NCI-H187 treated with DMSO at 0.1 percent for 48 hours (cell line): Measurements from ENCODE around the gene SMYD3.

Source experiments
- DNase-seq: peaks from one replicate; lab custom pipeline; 2025; lab: John Stamatoyannopoulos, UW

The SMYD3 gene

DNA sequence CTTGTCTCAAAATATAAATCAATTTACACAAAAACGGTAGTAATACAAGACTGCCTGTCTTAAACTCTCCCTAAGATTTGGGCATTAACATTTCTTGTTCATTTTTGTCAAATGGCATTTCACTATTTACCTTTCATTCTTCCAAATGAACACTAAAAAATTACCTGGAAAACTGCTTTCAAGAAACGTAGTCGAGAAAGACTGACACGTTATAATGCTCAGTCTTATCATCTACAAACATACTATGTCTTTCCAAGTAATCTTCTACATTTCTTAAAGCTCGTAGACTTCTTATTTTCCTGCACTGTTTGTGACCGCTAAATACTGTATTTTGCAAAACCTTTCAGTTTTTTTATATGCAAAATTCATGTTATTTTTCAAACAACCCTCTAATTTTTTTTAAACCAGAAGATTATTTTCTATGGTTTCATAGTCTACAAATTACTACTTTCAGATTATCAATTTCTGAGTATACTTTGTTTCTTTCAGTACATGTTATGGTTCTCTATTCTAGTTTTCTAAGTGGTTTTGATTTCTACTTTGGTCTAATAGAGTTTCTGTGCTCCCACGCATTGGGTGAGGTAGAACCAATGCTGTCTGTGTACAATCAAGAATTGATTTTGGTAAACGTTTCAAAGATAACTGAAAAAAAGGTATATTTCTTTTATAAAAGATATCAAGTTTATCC, 336.4 kb downstream of the SMYD3 start:
- no peak for DNase-seq

GRCh38 chr1:246169486-246169885, 337.6 kb downstream of the SMYD3 start:
- no peak for DNase-seq

GRCh38 chr1:246169019-246169418, 338.1 kb downstream of the SMYD3 start:
- no peak for DNase-seq

GRCh38 chr1:246166841-246167240, 340.2 kb downstream of the SMYD3 start:
- no peak for DNase-seq

DNA sequence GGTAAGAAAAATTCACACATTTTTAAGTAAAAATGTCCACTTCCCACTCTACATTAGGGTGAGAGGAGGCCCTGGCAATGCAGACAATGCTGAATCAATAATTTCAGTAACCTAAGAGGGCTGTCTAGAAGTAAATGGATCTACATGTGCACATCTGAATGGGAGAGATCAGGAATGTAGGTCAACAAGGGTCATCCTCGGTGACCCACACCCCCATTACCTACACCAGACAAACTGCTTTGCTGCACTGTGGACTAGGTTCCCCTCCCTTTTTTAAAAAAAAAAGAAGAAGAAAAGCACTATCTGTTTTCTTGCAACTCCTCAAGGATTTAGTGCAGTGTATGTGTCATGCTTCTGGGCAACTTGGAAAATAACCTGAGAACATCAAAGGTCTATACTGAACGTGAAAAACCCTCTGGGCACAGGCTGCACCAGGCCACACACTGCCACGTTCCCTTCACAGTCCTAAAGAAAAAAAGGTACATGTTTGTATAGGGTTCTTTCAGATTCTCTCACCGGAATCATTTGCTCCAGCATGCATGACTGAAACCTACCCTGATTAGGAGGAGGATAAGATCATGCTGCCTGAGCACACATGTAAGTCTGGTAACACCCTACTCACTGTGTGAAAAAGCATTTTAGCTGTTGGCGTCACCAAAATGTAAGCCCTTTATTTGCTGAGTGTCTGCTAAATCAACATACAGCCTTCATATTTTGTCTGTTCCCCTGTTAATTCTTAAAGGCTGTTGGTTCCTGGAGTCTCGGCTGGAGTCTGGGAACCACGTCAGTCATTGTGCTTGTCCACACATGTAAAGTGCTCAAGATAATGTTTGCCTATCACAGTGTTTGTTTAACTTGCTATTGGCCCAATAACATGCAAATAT, 341.0 kb downstream of the SMYD3 start:
- no peak for DNase-seq

DNA sequence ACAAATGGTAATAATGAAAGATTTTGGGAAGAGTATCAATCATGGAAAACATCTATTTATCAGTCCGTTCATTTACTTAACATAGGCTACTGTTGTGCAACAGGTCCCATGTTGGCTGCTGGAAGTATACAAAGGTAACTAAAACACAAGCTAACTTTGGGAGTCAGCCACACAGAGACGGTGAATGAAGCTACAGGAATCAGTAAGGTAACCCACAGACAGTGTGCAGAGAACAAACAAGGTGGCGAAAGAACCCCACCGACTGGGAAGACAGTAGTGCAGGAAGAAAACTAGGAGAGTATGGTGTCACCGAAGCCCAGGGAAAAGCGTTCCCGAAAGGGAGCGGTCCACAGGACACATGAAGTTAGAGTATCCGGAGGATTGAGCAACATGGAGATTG, 342.3 kb downstream of the SMYD3 start:
- no peak for DNase-seq

GRCh38 chr1:246162560-246162959, 344.5 kb downstream of the SMYD3 start:
- no peak for DNase-seq

- DNase-seq, result no peak
Measured at GRCh38 chr1:246161626-246162025, 345.5 kb downstream of the SMYD3 start.

- DNase-seq, result peak; percentile 62
Measured at GRCh38 chr1:246160905-246161304, 346.2 kb downstream of the SMYD3 start.

DNA sequence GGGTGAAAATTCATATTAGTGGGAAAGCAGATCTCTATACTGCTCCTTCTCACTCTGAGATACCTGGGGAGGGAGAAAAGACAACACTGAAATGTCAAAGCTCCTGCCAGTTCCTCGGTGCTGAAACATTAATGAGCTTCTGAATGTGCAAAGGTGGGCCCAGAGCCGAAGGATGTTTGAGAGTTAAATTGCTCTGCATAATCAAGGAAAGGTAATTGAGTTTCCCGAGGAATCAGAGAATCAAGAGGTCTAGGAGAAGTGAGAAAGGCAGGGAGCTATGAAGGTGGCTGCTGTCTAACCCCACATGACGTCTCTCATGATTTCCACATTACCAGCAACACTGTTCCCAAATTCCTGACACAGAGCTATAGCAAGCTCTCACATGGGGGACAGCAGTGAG, 346.7 kb downstream of the SMYD3 start:
- no peak for DNase-seq

DNA sequence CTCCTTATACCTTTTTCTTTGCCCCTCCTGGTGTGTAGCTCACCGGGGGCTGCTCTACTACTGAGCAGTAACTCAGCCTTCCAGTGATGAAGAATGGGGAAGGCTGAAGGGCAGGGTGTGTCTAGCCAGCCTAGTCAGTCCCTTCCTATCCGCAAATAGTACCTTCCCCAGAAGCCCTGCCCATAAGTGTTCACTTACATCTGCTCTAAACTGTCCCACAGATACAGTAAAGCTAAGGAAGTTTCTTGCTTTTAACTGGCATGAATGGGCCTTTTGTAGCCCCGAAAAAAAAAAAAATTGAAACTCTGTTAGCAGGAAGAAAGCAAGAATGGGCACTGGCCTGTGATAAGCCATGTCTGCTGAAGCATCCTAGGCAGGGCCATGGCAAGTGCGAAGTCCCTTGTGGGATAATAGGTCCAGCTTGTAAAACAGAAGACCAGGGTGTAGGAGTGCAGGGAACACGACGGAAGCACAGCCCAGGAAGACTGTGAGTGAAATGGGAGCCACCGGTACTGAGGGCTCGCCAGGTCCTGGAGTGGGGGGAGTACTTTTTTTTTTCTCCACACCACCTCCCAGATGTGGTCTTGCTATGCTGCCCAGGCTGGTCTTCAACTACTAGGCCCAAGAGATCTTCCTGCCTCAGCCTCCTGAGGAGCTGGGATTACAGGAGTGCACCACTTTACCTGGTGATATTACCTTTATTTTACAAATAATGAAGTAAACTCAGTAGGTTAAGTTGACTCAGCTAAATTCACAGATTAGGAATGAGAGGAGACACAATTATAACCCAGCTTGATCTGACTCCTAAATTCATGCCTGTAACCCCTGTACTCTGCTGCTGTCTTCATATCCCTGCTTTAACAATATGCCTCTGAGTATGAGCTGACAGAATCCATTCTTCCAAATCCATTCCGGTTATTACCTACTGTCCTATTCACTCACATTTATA, 347.5 kb downstream of the SMYD3 start:
- DNase-seq, result no peak

- no peak for DNase-seq
Measured at GRCh38 chr1:246158131-246158530, 348.9 kb downstream of the SMYD3 start.

GRCh38 chr1:246157516-246157915, 349.6 kb downstream of the SMYD3 start:
- DNase-seq, result no peak

GRCh38 chr1:246156847-246157246, 350.2 kb downstream of the SMYD3 start:
- DNase-seq, result no peak

DNA sequence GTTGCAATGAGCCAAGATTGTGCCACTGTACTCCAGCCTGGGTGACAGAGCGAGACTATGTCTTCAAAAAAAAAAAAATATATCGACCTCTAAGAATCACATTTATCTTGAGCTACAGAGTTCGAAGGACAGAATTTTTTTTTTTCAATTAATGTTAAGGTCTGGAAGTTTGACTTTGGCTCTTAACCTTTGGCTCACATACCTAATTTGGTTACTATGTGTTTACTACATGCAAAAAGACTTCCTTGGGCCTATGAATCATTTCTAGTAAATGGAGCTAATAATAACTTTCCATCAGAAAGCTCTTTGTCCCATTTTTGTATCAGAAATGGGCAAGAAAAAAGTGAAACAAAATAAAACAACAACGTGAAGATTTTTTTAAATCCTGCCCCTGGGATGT, 351.2 kb downstream of the SMYD3 start:
- DNase-seq, result no peak

DNA sequence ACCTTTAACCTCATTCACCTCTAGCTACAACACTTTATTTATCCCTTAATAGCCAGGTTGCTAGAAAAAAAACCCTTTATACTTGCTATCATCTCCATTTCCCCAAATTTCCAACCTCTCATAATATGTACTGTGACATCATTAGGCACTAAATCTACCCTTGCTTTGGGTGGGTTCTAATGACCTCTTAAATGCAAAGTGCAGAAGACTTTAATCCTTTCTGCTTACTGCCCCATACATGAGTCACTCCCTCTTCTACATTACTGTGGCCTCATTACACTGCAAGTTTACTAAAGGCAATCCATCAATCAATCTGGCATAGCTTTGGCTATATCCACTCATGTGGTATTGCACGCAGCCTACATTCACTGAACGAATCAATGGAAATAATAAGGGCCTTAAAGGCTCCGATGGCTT, 353.3 kb downstream of the SMYD3 start:
- DNase-seq, result no peak

- no peak for DNase-seq
Measured at GRCh38 chr1:246152986-246153431, 354.1 kb downstream of the SMYD3 start.

- peak; percentile 70 for DNase-seq
Measured at GRCh38 chr1:246151796-246152434, 355.2 kb downstream of the SMYD3 start.

GRCh38 chr1:246149543-246149942, 357.5 kb downstream of the SMYD3 start:
- DNase-seq, result no peak

- no peak for DNase-seq
Measured at GRCh38 chr1:246147524-246148461, 359.3 kb downstream of the SMYD3 start.
